HCT116 (cell line): ENCODE results near the gene AXIN2. TPM values are rescaled to one million over a fixed set of nuclear protein-coding genes. Genes with fewer than 3 reads are reported as not detected.

Experiments
- ATAC-seq: fragments of 200-7000 bp; cut with Tn5 transposase; 2 replicates; pipeline ENCODE4 v1.9.1; 2020; ENCODE audit warnings: mild to moderate bottlenecking, moderate library complexity
- BruUV-seq: library from RNA; stranded (reverse); fragments of 400-500 nt; replicated peaks from 2 replicates; lab custom pipeline; 2021; lab: Mats Ljungman, UMichigan
- CTCF ChIA-PET: fragments of 300-600 bp; sonication (Branson Sonifier 250); formaldehyde crosslinking; loops from one replicate; lab custom pipeline; 2021; ENCODE audit warnings: antibody characterized with exemption; lab: Charles Lee
- POLR2A ChIA-PET: fragments of 300-600, 350-600 bp; sonication (Branson Sonifier 250); formaldehyde crosslinking; loops from one replicate; lab custom pipeline; 2021; ENCODE audit warnings: antibody characterized with exemption; lab: Charles Lee
- RAD21 ChIA-PET, 2 experiments: fragments of 300-600 bp; sonication (Branson Sonifier 250); formaldehyde crosslinking; loops; one replicate each; lab custom pipeline; 2023; ENCODE audit warnings: low total read pairs in 2 of 2; ENCODE audit not compliant: uncharacterized antibody in 2 of 2, unreplicated experiment in 2 of 2, low non-redundant PET in 1 of 2; lab: Charles Lee
- DNase-seq: peaks from one replicate; pipeline ENCODE4 v3.0.0-alpha.2; 2010; ENCODE audit warnings: low read depth, low spot score
- H2AFZ ChIP-seq: fragments of 200-600 bp; shearing (Covaris generic), sonication (generic); 2 replicates; pipeline ENCODE4 v1.6.1; 2017; ENCODE audit warnings: low read depth, mixed run types, mixed read lengths, antibody characterized with exemption, low read length; ENCODE audit not compliant: poor library complexity, severe bottlenecking
- H3K27ac ChIP-seq: 2 replicates; pipeline ENCODE4 v1.5.1; 2012; ENCODE audit warnings: low read depth, low read length
- H3K27me3 ChIP-seq: fragments of 200-600 bp; sonication (generic); 2 replicates; pipeline ENCODE4 v1.6.1; 2016; ENCODE audit warnings: mixed run types, low read length, mixed read lengths; ENCODE audit not compliant: insufficient read depth
- H3K36me3 ChIP-seq, 2 experiments: fragments of 200-500 bp in 1 of 2; fragments of 200-600 bp in 1 of 2; sonication (Bioruptor generic) in 1 of 2; sonication (generic) in 1 of 2; 2 replicates each; pipeline versions ENCODE4 v1.5.1 to v1.6.1; 2014 to 2016; ENCODE audit warnings: low read length in 2 of 2, inconsistent platforms in 1 of 2, mixed read lengths in 1 of 2, mixed run types in 1 of 2; ENCODE audit not compliant: insufficient read depth in 2 of 2, control insufficient read depth in 1 of 2
- H3K4me1 ChIP-seq, 2 experiments: fragments of 200-600 bp in 1 of 2; sonication (generic) in 1 of 2; 2 replicates each; pipeline versions ENCODE4 v1.5.1 to v1.6.1; 2012 to 2017; ENCODE audit warnings: low read length in 2 of 2, inconsistent platforms in 1 of 2, mild to moderate bottlenecking in 1 of 2, mixed read lengths in 1 of 2, mixed run types in 1 of 2, moderate library complexity in 1 of 2; ENCODE audit not compliant: insufficient read depth in 2 of 2, control insufficient read depth in 1 of 2
- H3K4me2 ChIP-seq: fragments of 200-600 bp; sonication (generic); 2 replicates; pipeline ENCODE4 v1.6.1; 2017; ENCODE audit warnings: mixed run types, low read length, mixed read lengths
- H3K4me3 ChIP-seq, 2 experiments: fragments of 200-600 bp in 1 of 2; sonication (generic) in 1 of 2; replicated peaks in 1 of 2; 2 replicates each; pipeline ENCODE4 v1.5.1; 2011 to 2016; ENCODE audit warnings: low read length in 2 of 2, control low read depth in 1 of 2, low read depth in 1 of 2, mild to moderate bottlenecking in 1 of 2, mixed read lengths in 1 of 2, mixed run types in 1 of 2
- H3K79me2 ChIP-seq: fragments of 200-600 bp; sonication (generic); 2 replicates; pipeline ENCODE4 v1.6.1; 2017; ENCODE audit warnings: mild to moderate bottlenecking, mixed run types, low read length, moderate library complexity, mixed read lengths; ENCODE audit not compliant: insufficient read depth
- H3K9ac ChIP-seq: fragments of 200-600 bp; sonication (generic); 2 replicates; pipeline ENCODE4 v1.6.1; 2016; ENCODE audit warnings: low read length, mixed read lengths
- H3K9me2 ChIP-seq: fragments of 200-600 bp; sonication (generic), shearing (Covaris generic); 2 replicates; pipeline ENCODE4 v1.6.1; 2017; ENCODE audit warnings: mixed run types, mild to moderate bottlenecking, moderate library complexity; ENCODE audit not compliant: insufficient read depth
- H3K9me3 ChIP-seq, 2 experiments: fragments of 200-500 bp in 1 of 2; fragments of 200-600 bp in 1 of 2; sonication (Bioruptor generic) in 1 of 2; sonication (generic) in 1 of 2; 2 replicates each; pipeline ENCODE4 v1.6.1; 2014 to 2017; ENCODE audit warnings: low read length in 2 of 2, mixed read lengths in 2 of 2, inconsistent platforms in 1 of 2, low read depth in 1 of 2, mild to moderate bottlenecking in 1 of 2, mixed run types in 1 of 2, moderate library complexity in 1 of 2; ENCODE audit not compliant: control insufficient read depth in 1 of 2, insufficient read depth in 1 of 2
- H4K20me1 ChIP-seq: fragments of 200-600 bp; sonication (generic), shearing (Covaris generic); 2 replicates; pipeline ENCODE4 v1.6.1; 2017; ENCODE audit warnings: mixed run types, mild to moderate bottlenecking, moderate library complexity; ENCODE audit not compliant: insufficient read depth
- EZH2 ChIP-seq: fragments of 200-600 bp; sonication (generic); IDR thresholded peaks from 2 replicates; pipeline ENCODE4 v1.6.1; 2017; ENCODE audit warnings: antibody characterized with exemption, mixed run types
- ZNF274 ChIP-seq: fragments of 200-500 bp; sonication (Bioruptor generic); IDR thresholded peaks from 2 replicates; pipeline ENCODE4 v1.6.1; 2014; ENCODE audit warnings: mild to moderate bottlenecking, low read depth, low read length, inconsistent platforms
- intact Hi-C: fragments of 100-400 bp; cut with micrococcal nuclease; formaldehyde crosslinking; loops from 2 replicates; pipeline ENCODE4 v1.10.0; 2022
- total RNA-seq: library from RNA; stranded (reverse); gene quantifications from one replicate; pipeline ENCODE4 v1.2.1, GENCODE V29; 2021; ENCODE audit not compliant: unreplicated experiment
- TF ChIP-seq, protein P1 (sequence below): IDR thresholded peaks from 2 replicates; pipeline ENCODE4 v1.6.1; 2011; ENCODE audit warnings: mild to moderate bottlenecking, low read length, moderate library complexity; ENCODE audit not compliant: insufficient replicate concordance; ENCODE audit errors: extremely low read depth

The AXIN2 gene
- total RNA-seq, 1 experiment from 2014 or later, result 7.1 TPM

DNA sequence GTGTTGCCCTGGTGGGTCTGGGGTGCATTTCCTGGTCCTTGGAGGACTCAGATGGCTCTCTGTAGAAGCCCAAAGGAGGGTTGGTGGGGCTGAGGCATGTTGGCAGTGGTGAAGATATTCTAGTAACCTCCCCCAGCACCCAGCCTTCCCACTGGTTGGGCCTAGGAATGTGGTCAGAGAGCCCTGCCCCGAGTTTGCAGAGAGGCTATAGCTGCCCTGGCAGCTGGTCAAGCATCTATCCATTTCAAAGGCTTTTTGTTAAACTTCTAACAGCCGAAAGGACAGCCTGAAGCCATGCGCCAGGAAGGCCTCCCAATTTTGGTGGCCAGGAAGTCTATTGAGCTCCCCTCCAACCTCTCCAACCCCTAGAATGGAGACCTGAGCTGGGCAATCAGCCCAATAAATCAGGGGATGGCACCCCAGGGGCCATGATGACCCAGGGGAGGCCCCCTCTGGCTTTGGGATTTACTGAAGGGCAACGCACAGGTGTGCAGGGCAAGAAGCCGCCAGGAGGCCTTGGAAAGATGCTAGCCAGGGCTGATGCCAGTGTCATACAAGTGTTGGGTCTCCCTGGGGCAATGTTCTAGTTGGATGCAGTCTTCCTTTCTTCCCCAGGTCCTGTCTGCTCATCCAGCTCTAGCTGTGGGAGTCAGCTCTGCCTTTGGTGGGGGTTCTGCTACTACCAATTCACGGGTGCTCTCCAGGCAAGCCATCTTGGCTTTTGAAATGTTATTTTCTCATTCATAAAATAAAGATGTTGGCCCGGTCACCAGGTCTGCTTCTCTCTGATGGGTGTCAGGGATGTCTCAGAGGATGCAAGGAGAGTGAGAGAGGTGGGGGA lies 30.9 kb upstream of the AXIN2 start:
- RAD21 ChIA-PET, result no interaction called here
- Histone ChIP-seq H2AFZ (no peak overlapping the region), H3K4me3 (no peak overlapping the region), H3K27ac (no peak overlapping the region), H3K27me3 (no peaks in the 10 kb centered on the region), H4K20me1 (no peaks in the 10 kb centered on the region), H3K4me1 (peaks cover 18 to 25% of the 10 kb centered on the region in 2 experiments), H3K9me2 (no peaks in the 10 kb centered on the region), H3K9me3 (no peaks in the 10 kb centered on the region), H3K36me3 (no peaks in the 10 kb centered on the region), H3K4me2 (no peak overlapping the region), H3K79me2 (no peaks in the 10 kb centered on the region), H3K9ac (no peak overlapping the region)
- CTCF ChIA-PET, result no interaction called here
- POLR2A ChIA-PET, result no interaction called here
- ATAC-seq, result no peak
- no peak for DNase-seq
- BruUV-seq, result no TSS peak
- TF ChIP-seq, protein P1, sequence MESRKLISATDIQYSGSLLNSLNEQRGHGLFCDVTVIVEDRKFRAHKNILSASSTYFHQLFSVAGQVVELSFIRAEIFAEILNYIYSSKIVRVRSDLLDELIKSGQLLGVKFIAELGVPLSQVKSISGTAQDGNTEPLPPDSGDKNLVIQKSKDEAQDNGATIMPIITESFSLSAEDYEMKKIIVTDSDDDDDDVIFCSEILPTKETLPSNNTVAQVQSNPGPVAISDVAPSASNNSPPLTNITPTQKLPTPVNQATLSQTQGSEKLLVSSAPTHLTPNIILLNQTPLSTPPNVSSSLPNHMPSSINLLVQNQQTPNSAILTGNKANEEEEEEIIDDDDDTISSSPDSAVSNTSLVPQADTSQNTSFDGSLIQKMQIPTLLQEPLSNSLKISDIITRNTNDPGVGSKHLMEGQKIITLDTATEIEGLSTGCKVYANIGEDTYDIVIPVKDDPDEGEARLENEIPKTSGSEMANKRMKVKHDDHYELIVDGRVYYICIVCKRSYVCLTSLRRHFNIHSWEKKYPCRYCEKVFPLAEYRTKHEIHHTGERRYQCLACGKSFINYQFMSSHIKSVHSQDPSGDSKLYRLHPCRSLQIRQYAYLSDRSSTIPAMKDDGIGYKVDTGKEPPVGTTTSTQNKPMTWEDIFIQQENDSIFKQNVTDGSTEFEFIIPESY, result no peak
- TF ChIP-seq EZH2, result no peak
- intact Hi-C loops, result no loop called here

DNA sequence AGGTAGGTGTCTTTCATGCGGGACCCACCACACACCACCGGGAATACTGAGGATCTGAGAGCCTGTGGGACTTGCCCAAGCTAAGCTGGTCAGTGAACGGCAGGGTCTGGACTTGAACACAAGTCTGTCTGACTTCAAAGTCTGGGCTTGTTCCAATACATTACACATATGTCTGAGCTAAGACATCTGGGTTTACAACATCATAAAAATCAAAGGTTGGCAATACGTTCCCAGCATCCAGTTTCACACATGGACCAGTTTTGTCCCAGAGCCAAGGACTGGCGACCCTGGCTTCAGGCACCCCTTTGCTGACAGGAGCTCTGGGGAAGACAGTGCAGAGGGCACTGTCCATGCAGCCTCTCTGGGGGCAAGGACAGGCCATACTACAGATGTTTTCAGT lies 27.9 kb upstream of the AXIN2 start:
- Histone ChIP-seq H3K79me2 (no peaks in the 10 kb centered on the region), H3K9me3 (no peaks in the 10 kb centered on the region), H3K4me3 (no peak overlapping the region), H3K27me3 (no peaks in the 10 kb centered on the region), H3K27ac (no peak overlapping the region), H3K4me2 (no peak overlapping the region), H3K4me1 (peaks cover 26 to 39% of the 10 kb centered on the region in 2 experiments), H2AFZ (no peak overlapping the region), H3K9ac (no peak overlapping the region), H4K20me1 (no peaks in the 10 kb centered on the region), H3K9me2 (no peaks in the 10 kb centered on the region), H3K36me3 (no peaks in the 10 kb centered on the region)
- DNase-seq (no peak), ATAC-seq (no peak)
- CTCF ChIA-PET, result interaction anchor here (2.3 kb wide), 1 partner anchor 295 kb away, joined by 8 read pairs; no protein-coding TSS in a partner anchor
- BruUV-seq, result no TSS peak
- POLR2A ChIA-PET, result no interaction called here
- RAD21 ChIA-PET, result no interaction called here
- no peak for TF ChIP-seq ZNF274
- intact Hi-C loops, result loop anchor here (10.0 kb wide), 1 partner anchor 195 kb away; no protein-coding TSS in a partner anchor
